CD14-positive monocyte (primary cell): ENCODE measurements around the gene CAMSAP2. TPM values are rescaled to one million over a fixed set of nuclear protein-coding genes. Genes with fewer than 3 reads are reported as not detected.

Source experiments
- DNase-seq, 3 donors: peaks; one replicate each; pipeline ENCODE4 v3.0.0-alpha.2; 2011 to 2022
- H2AFZ ChIP-seq: 2 replicates; pipeline ENCODE4 v1.6.0; 2012; ENCODE audit warnings: mild to moderate bottlenecking, low read depth, low read length, inconsistent platforms; ENCODE audit not compliant: insufficient read depth, poor library complexity, severe bottlenecking
- H3K27ac ChIP-seq, 2 donors: 1 replicate in 1 of 2; 2 replicates in 1 of 2; pipeline ENCODE4 v1.5.1; 2012 to 2013; ENCODE audit warnings: low read length in 2 of 2, control low read depth in 1 of 2, inconsistent platforms in 1 of 2, low read depth in 1 of 2, mild to moderate bottlenecking in 1 of 2
- H3K27me3 ChIP-seq, 2 donors: one replicate each; pipeline versions ENCODE4 v1.6.0 to v1.6.1; 2011 to 2013; ENCODE audit warnings: low read length in 2 of 2; ENCODE audit not compliant: control insufficient read depth in 2 of 2, insufficient read depth in 2 of 2
- H3K36me3 ChIP-seq, 2 donors: replicated peaks in 1 of 2; 1 replicate in 1 of 2; 2 replicates in 1 of 2; pipeline versions ENCODE4 v1.5.1 to v1.6.1; 2012 to 2013; ENCODE audit warnings: low read length in 2 of 2, control low read depth in 1 of 2, inconsistent platforms in 1 of 2, mild to moderate bottlenecking in 1 of 2; ENCODE audit not compliant: insufficient read depth in 2 of 2, control insufficient read depth in 1 of 2
- H3K4me1 ChIP-seq, 2 donors: 1 replicate in 1 of 2; 2 replicates in 1 of 2; pipeline versions ENCODE4 v1.5.1 to v1.6.1; 2012 to 2013; ENCODE audit warnings: low read length in 2 of 2, control low read depth in 1 of 2, inconsistent platforms in 1 of 2, mild to moderate bottlenecking in 1 of 2, moderate library complexity in 1 of 2; ENCODE audit not compliant: insufficient read depth in 2 of 2, control insufficient read depth in 1 of 2
- H3K4me2 ChIP-seq: replicated peaks from 2 replicates; pipeline ENCODE3; 2012; ENCODE audit warnings: low read length, moderate library complexity, mild to moderate bottlenecking; ENCODE audit not compliant: poor library complexity, severe bottlenecking; ENCODE audit errors: extremely low read depth
- H3K4me3 ChIP-seq, 3 experiments: fragments of 200-600 bp in 1 of 3; sonication (generic) in 1 of 3; replicated peaks in 1 of 3; 1 replicate in 2 of 3; 2 replicates in 1 of 3; pipeline ENCODE4 v1.5.1; 2011 to 2013; ENCODE audit warnings: low read length in 3 of 3, mild to moderate bottlenecking in 3 of 3, control low read depth in 2 of 3, low read depth in 2 of 3, inconsistent platforms in 1 of 3, moderate library complexity in 1 of 3
- H3K79me2 ChIP-seq: 2 replicates; pipeline ENCODE4 v1.6.0; 2012; ENCODE audit warnings: mild to moderate bottlenecking, control low read depth, inconsistent platforms, low read length, moderate library complexity; ENCODE audit not compliant: insufficient read depth
- H3K9ac ChIP-seq: 2 replicates; pipeline ENCODE4 v1.6.0; 2017; ENCODE audit warnings: low read length, mild to moderate bottlenecking; ENCODE audit not compliant: insufficient read depth, poor library complexity, severe bottlenecking
- H3K9me3 ChIP-seq, 2 donors: replicated peaks in 1 of 2; 1 replicate in 1 of 2; 2 replicates in 1 of 2; pipeline versions ENCODE4 v1.5.1 to v1.6.1; 2012 to 2013; ENCODE audit warnings: low read length in 2 of 2, control low read depth in 1 of 2; ENCODE audit not compliant: control insufficient read depth in 1 of 2, insufficient read depth in 1 of 2
- H4K20me1 ChIP-seq: 2 replicates; pipeline ENCODE4 v1.6.0; 2012; ENCODE audit warnings: mild to moderate bottlenecking, low read length, control low read depth, moderate library complexity; ENCODE audit not compliant: insufficient read depth
- H3K27ac Mint-ChIP-seq, 7 donors: one replicate each; pipeline ENCODE4 v1.8.0; 2020; ENCODE audit warnings: mild to moderate bottlenecking in 7 of 7, mixed read lengths in 7 of 7, moderate library complexity in 6 of 7, inconsistent platforms in 2 of 7
- H3K27me3 Mint-ChIP-seq, 3 donors: one replicate each; pipeline ENCODE4 v1.8.0; 2021 to 2022; ENCODE audit warnings: low read depth in 3 of 3, mild to moderate bottlenecking in 3 of 3, mixed read lengths in 3 of 3, moderate library complexity in 3 of 3, inconsistent platforms in 1 of 3
- H3K36me3 Mint-ChIP-seq, 2 donors: one replicate each; pipeline ENCODE4 v1.8.0; 2020; ENCODE audit warnings: mixed read lengths in 2 of 2, inconsistent platforms in 1 of 2, mild to moderate bottlenecking in 1 of 2
- H3K4me1 Mint-ChIP-seq: one replicate; pipeline ENCODE4 v1.8.0; 2020; ENCODE audit warnings: mild to moderate bottlenecking, mixed read lengths
- H3K4me3 Mint-ChIP-seq, 2 donors: one replicate each; pipeline ENCODE4 v1.8.0; 2020; ENCODE audit warnings: mild to moderate bottlenecking in 2 of 2, mixed read lengths in 2 of 2, moderate library complexity in 1 of 2
- H3K9me3 Mint-ChIP-seq, 7 donors: one replicate each; pipeline ENCODE4 v1.8.0; 2020 to 2022; ENCODE audit warnings: mixed read lengths in 7 of 7, mild to moderate bottlenecking in 6 of 7, moderate library complexity in 6 of 7, inconsistent platforms in 2 of 7
- CTCF ChIP-seq: fragments of 200-600 bp; IDR thresholded peaks from one replicate; pipeline ENCODE4 v1.8.0; 2022; ENCODE audit warnings: antibody characterized with exemption, mild to moderate bottlenecking
- WGBS: methylation state at CpG from one replicate; pipeline ENCODE4 v1.1.5; 2013; ENCODE audit warnings: missing lambda C conversion rate; ENCODE audit not compliant: insufficient coverage; 5-methylcytosine and 5-hydroxymethylcytosine counted together
- intact Hi-C, 2 donors: fragments of 100-400 bp; cut with micrococcal nuclease; formaldehyde crosslinking; loops; one replicate each; pipeline versions ENCODE4 v1.15.0 to v1.15.1; 2023
- polyA plus RNA-seq, 3 donors: library from polyadenylated mRNA; depleted of rRNA in 1 of 3; unstranded in 2 of 3; stranded (reverse) in 1 of 3; fragments of 300-500 nt in 2 of 3; fragments of >200 nt in 1 of 3; fragmentation: Illumina TruSeq in 2 of 3; gene quantifications; 1 replicate in 2 of 3; 2 replicates in 1 of 3; pipeline ENCODE4 v1.2.3, GENCODE V29; 2012 to 2021

CAMSAP2 gene
- polyA plus RNA-seq, 3 donors, result 0.89 to 1.3 (median 0.90) TPM

GRCh38 chr1:200778766-200779165, 40.1 kb downstream of the CAMSAP2 start:
- H4K20me1 ChIP-seq, result no peaks in the 10 kb centered on the region
- H2AFZ ChIP-seq, result no peak overlapping the region
- no peak for TF ChIP-seq CTCF
- H3K36me3 ChIP-seq, result no peaks in the 10 kb centered on the region
- Mint-ChIP-seq H3K27me3 (peaks cover 0 to 4% (median 1%) of the 10 kb centered on the region in 3 donors), H3K4me1 (peaks cover 4% of the 10 kb centered on the region), H3K9me3 (peaks cover 0 to 11% (median 7%) of the 10 kb centered on the region in 7 donors), H3K36me3 (no peaks in the 10 kb centered on the region), H3K4me3 (no peak overlapping the region), H3K27ac (no peak overlapping the region)
- H3K27me3 ChIP-seq, result no peaks in the 10 kb centered on the region
- H3K79me2 ChIP-seq, result no peaks in the 10 kb centered on the region
- no peak overlapping the region for H3K4me3 ChIP-seq
- H3K9me3 ChIP-seq, result no peaks in the 10 kb centered on the region
- DNase-seq, result no peak
- WGBS, result 100% methylated on average over 2 of the region's 4 CpGs
- no peak overlapping the region for H3K4me2 ChIP-seq
- H3K4me1 ChIP-seq, result no peaks in the 10 kb centered on the region
- H3K27ac ChIP-seq, result no peak overlapping the region
- no peak overlapping the region for H3K9ac ChIP-seq
- intact Hi-C loops, result no loop called here

GRCh38 chr1:200779326-200779725, 40.6 kb downstream of the CAMSAP2 start:
- Mint-ChIP-seq H3K27ac (no peak overlapping the region), H3K4me1 (peaks cover 4% of the 10 kb centered on the region), H3K36me3 (no peaks in the 10 kb centered on the region), H3K27me3 (peaks cover 0 to 3% (median 1%) of the 10 kb centered on the region in 3 donors), H3K9me3 (peaks cover 0 to 12% (median 8%) of the 10 kb centered on the region in 7 donors), H3K4me3 (no peak overlapping the region)
- DNase-seq, result no peak
- WGBS, result 100% methylated on average over 2 of the region's 2 CpGs
- Histone ChIP-seq H3K4me3 (no peak overlapping the region), H2AFZ (no peak overlapping the region), H3K9ac (no peak overlapping the region), H3K79me2 (no peaks in the 10 kb centered on the region), H3K27me3 (no peaks in the 10 kb centered on the region), H4K20me1 (no peaks in the 10 kb centered on the region), H3K9me3 (no peaks in the 10 kb centered on the region), H3K27ac (no peak overlapping the region), H3K36me3 (no peaks in the 10 kb centered on the region), H3K4me2 (no peak overlapping the region), H3K4me1 (no peaks in the 10 kb centered on the region)
- intact Hi-C loops, result no loop called here
- no peak for TF ChIP-seq CTCF
